NCI-H446 (cell line): Measurements from ENCODE around the gene ANKRD36.
"Not testable (repeated sequence)": the region's sequence is repeated elsewhere in the genome, so short reads cannot be mapped to it uniquely, and the experiment has no call there.

Source experiments
- DNase-seq, 2 experiments: peaks; one replicate each; lab custom pipeline; 2025; lab: John Stamatoyannopoulos, UW

Gene ANKRD36

GRCh38 chr2:97113882-97114255 is 916 bp downstream of the ANKRD36 start:
- not testable (repeated sequence) for DNase-seq

- DNase-seq: not testable (repeated sequence)
Measured at GRCh38 chr2:97129090-97129489, 16.1 kb downstream of the ANKRD36 start.

DNA sequence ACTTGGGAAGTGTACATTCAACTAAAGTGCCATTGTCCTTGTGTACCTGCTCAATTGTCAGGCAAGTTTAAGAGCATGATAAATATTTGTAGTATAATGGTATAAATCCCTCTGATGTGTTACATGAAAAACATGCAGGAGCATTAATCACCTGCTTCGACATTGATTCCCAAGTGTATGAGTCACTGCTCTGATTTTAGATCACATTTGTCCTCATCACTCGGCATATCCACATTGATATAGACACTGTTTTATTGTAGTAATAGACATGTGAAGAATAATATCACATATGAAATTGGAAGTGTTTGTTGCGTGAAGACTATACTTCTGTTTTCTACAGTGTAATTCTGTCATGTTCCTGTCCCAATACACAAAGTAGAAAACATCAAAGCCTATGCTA is 31.1 kb downstream of the ANKRD36 start:
- DNase-seq: not testable (repeated sequence)

DNA sequence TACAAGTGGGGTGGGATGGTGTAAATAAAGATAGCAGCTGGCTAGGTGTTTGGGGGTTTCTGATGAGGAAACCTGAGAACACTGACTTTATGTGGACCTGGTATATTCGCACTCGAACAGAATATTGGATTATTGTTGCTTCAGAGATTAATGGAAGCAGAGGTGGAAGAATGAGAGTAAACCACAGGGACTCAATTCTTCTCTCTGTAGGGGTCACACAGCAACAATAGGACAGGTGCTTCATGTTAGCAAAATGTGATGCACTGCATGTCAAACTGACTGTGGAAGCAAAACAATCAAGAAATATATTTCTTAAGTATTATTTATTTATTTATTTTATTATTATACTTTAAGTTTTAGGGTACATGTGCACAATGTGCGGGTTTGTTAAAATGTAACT is 53.6 kb downstream of the ANKRD36 start:
- not testable (repeated sequence) for DNase-seq

DNA sequence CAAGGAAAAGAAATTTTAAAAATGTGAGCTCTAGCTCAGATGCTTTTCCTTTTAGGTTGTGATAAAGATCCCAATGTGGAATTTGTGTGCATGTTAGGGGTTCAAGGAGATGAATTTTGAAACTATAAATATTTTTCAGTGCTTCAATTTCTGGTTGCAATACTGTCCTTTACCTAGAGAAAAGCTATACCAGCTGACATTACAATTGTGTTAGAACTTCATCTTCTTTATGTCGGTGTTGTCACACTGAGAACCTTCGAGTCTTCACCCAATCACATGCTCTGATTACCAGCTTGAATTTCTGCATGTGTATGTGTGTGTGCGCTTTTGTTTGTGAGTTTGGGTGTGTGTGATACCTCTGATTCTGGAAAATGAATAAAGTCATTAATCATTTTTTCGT is 55.0 kb downstream of the ANKRD36 start:
- not testable (repeated sequence) for DNase-seq

DNA sequence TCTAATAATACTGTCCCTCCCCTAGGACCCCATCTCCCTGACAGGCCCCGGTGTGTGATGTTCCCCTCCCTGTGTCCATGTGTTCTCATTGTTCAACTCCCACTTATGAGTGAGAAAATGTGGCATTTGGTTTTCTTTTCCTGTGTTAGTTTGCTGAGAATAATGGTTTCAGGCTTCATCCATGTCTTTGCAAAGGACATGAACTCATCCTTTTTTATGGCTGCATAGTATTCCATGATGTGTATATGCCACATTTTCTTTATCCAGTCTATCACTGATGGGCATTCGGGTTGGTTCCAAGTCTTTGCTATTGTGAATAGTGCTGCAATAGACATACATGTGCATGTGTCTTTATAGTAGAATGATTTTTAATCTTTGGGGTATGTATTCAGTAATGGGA is 55.6 kb downstream of the ANKRD36 start:
- DNase-seq: not testable (repeated sequence)

DNA sequence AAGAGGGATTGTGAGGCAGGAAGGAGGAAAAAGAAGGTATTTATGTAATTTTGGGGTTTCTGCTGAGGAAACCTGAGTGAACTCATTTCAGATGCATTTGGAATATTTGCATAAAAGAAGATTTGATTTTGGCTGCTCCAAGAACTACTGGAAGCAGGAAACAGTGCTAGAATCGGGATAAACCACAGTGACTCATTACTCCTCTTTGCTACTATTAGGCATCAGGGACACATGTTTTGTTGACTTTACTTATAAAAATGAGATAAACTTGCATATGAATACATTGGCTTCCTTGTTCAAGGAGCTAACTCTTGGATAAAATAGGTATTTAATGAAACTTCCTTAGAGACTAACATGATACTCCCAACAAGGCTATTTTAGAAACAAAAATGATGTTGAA is 67.4 kb downstream of the ANKRD36 start:
- not testable (repeated sequence) for DNase-seq

DNA sequence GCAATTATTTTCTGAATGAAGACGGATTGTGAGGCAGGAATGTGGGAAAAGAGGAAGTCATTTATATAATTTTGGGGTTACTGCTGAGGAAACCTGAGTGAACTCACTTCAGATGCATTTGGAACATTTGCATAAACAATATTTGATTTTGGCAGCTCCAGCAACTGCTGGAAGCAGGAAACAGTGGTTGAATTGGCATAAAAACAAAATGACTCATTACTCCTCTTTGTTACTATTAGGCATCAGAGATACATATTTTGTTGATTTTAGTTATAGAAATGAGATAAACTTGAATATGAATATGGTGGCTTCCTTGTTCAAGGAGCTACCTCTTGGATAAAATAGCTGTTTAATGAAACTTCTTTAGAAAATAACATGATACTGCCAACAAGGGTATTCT is 82.4 kb downstream of the ANKRD36 start:
- not testable (repeated sequence) for DNase-seq

- DNase-seq: not testable (repeated sequence)
Measured at GRCh38 chr2:97197251-97197650, 84.3 kb downstream of the ANKRD36 start.

GRCh38 chr2:97200887-97201286 is 87.9 kb downstream of the ANKRD36 start:
- not testable (repeated sequence) for DNase-seq

DNA sequence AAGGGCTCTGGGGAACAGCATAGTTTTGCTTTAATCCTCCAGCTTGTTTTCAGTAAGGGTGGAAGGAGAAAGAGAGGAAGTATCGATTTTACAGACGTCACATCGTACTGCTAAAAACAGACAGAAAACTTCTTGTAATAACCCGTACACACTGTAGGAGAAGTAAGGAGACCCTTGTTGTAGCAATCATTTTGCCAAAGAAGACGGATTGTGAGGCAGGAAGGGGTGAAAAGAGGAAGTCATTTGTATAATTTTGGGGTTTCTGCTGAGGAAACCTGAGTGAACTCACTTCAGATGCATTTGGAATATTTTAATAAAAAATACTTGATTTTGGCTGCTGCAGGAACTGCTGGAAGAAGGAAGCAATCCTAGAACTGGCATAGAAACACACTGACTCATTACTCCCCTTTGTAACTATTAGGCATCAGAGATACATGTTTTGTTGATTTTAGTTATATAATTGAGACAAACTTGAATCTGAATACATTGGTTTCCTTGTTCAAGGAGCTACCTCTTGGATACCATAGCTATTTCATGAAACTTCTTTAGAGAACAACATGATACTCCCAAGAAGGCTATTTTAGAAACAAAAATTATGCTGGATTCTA is 89.8 kb downstream of the ANKRD36 start:
- DNase-seq: not testable (repeated sequence)

GRCh38 chr2:97210325-97210724 is 97.4 kb downstream of the ANKRD36 start:
- no peak for DNase-seq

DNA sequence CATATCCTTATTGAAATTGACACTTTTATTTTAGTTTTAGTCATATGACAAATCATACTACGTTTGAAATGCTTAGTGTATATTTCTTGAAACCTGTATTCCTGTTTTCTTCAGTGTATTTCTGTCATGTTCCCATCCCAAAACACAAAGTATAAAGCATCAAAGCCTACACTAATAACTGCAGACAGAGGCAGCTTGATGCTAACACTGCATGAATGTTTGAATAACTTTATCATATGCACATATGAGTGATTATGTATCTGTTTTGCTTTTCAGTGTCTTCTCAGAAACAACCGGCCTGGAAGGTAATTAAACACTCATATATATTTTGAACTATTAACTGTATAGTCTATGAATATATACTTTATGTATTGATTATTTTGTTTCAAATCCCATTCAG is 102.1 kb downstream of the ANKRD36 start:
- not testable (repeated sequence) for DNase-seq

GRCh38 chr2:97230848-97231585 is 118.1 kb downstream of the ANKRD36 start:
- DNase-seq: not testable (repeated sequence)

DNA sequence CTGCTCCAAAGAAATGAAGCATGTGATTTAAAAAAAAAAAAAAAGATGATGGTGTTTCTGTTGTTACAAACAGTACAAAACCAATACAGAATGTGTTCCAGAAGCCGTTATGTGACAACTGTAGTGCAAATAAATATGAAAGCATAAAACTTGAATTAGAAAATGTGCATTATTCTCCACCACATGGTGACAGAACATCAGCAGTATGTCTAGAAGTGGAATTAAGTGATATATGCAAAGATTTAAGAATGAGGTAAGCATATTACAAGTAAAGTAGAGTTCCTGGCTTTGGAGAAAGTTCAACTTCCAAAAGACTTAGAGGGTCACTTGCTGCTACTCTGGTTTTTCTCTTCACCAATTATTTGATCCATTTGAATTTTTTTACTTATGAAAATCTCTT is 120.0 kb downstream of the ANKRD36 start:
- not testable (repeated sequence) for DNase-seq

DNA sequence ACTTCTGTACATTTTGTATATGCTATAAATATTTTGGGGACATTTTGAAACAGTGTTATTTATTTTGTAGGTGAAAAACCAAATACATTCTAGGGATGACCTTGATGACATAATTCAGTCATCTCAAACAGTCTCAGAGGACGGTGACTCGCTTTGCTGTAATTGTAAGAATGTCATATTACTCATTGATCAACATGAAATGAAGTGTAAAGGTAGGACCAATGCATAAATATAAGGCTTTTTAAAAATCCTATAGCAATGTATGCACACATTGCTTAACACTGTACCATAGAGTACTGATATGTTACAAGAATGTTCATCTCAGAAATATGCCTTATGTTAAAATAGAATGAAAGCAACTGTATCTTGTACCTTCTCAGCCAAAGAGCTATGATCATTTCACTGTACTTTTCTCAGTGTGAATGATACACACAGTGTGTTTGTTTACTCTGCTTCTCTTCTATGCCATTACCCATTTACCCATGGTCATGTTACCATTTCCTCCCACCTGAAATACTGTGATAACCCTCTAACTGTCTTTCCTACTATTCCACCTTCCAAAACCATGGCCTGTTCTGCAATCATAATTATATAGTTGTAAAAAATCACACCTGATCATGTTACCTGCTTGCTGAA is 120.8 kb downstream of the ANKRD36 start:
- not testable (repeated sequence) for DNase-seq

GRCh38 chr2:97261192-97261591 is 148.2 kb downstream of the ANKRD36 start:
- not testable (repeated sequence) for DNase-seq

- not testable (repeated sequence) for DNase-seq
Measured at GRCh38 chr2:97266449-97266848, 153.5 kb downstream of the ANKRD36 start.

GRCh38 chr2:97267411-97268074 is 154.6 kb downstream of the ANKRD36 start:
- no peak for DNase-seq

DNA sequence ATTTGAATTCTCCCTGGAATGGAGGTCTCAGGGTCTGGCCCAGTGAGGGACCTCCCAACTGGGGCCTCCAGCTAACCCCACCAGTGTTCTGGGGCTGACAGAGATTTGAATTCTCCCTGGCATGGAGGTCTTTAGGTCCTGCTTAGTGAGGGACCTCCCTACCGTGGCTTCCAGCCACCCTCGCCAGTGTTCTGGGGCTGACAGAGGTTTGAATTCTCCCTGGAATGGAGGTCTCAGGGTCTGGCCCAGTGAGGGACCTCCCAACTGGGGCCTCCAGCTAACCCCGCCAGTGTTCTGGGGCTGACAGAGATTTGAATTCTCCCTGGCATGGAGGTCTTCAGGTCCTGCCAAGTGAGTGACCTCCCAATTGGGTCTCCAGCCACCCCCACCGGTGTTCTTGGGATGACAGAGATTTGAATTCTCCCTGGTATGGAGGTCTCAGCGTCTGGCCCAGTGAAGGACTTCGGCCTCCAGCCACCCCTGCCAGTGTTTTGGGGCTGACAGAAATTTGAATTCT is 155.2 kb downstream of the ANKRD36 start:
- DNase-seq: not testable (repeated sequence)

- not testable (repeated sequence) for DNase-seq
Measured at GRCh38 chr2:97276232-97276798, 163.4 kb downstream of the ANKRD36 start.

- not testable (repeated sequence) for DNase-seq
Measured at GRCh38 chr2:97285187-97285586, 172.2 kb downstream of the ANKRD36 start.
